ENCODE data around the gene NPB.

NPB gene

GRCh38 chr17:81947189-81947588 is 45.2 kb downstream of the NPB start, which contains the start of gene MYADML2:
MYADML2 (minus strand) TSS chr17:81947233; CDS start chr17:81941741, 5,492 bp downstream.
- no peak for DNase-seq

GRCh38 chr17:81948635-81949378 is 46.8 kb downstream of the NPB start:
- no peak for DNase-seq

GRCh38 chr17:81950501-81950900 is 48.5 kb downstream of the NPB start:
- DNase-seq, result no peak

GRCh38 chr17:81951785-81952684 is 50.0 kb downstream of the NPB start:
- DNase-seq, result no peak
